Measurements from ENCODE around the gene PGAP3.
A peak's percentile ranks its signal among the peaks of the same experiment; 100 is the strongest.

The PGAP3 gene

GRCh38 chr17:39735882-39736281 lies 48.0 kb upstream of the PGAP3 start:
- no peak overlapping the region for H2BK12ac ChIP-seq (ENCODE audit: low read length in 2 of 2)
- peaks cover 0 to 2% of the 10 kb centered on the region in 2 experiments for H3K27me3 ChIP-seq (ENCODE audit: control insufficient read depth in 1 of 2, insufficient read depth in 1 of 2, low read length in 2 of 2)
- no peak overlapping the region for H3K4ac ChIP-seq (ENCODE audit: low read depth in 1 of 2, low read length in 2 of 2)
- no peak overlapping the region for H2AFZ ChIP-seq (ENCODE audit: low read depth, low read length)
- 72% methylated on average over 2 of the region's 2 CpGs for WGBS
- H2BK15ac ChIP-seq (ENCODE audit: low read depth, poor library complexity, severe bottlenecking) = no peak overlapping the region
- no peak for DNase-seq
- no peak overlapping the region for H2AK5ac ChIP-seq (ENCODE audit: low read length, severe bottlenecking)
- H3K9me3 ChIP-seq (ENCODE audit: control insufficient read depth, low read length) = no peaks in the 10 kb centered on the region
- H3K4me3 ChIP-seq (ENCODE audit: insufficient read depth in 1 of 2, low read depth in 1 of 2, low read length in 2 of 2) = no peak overlapping the region
- no peak overlapping the region for H3K23ac ChIP-seq (ENCODE audit: low read length in 2 of 2)
- no peak overlapping the region for H3K14ac ChIP-seq (ENCODE audit: low read length in 2 of 2)
- no peak overlapping the region for H3K27ac ChIP-seq (ENCODE audit: low read length, poor library complexity, severe bottlenecking)
- no peaks in the 10 kb centered on the region for H3K36me3 ChIP-seq (ENCODE audit: control insufficient read depth in 1 of 2, insufficient read depth in 2 of 2, low read depth in 1 of 2, low read length in 2 of 2)
- no peak overlapping the region for H3K9ac ChIP-seq (ENCODE audit: low read length)
- H3K4me2 ChIP-seq (ENCODE audit: low read length, poor library complexity, severe bottlenecking) = no peak overlapping the region
- no peak overlapping the region for H2BK120ac ChIP-seq (ENCODE audit: low read depth, low read length)
- H3K79me1 ChIP-seq (replicated peaks; ENCODE audit: low read length, poor library complexity, severe bottlenecking) = peaks cover 8% of the 10 kb centered on the region
- H3K18ac ChIP-seq (ENCODE audit: low read depth in 1 of 2, low read length in 2 of 2) = no peak overlapping the region
- no peak overlapping the region for H4K91ac ChIP-seq (ENCODE audit: low read length)
- H4K8ac ChIP-seq (ENCODE audit: low read length) = no peak overlapping the region
- peaks cover 25% of the 10 kb centered on the region for H3K4me1 ChIP-seq (ENCODE audit: control insufficient read depth, insufficient read depth, low read depth, low read length)
- no peak overlapping the region for H2BK5ac ChIP-seq (ENCODE audit: low read depth, low read length, poor library complexity, severe bottlenecking)

GRCh38 chr17:39732586-39732985 lies 44.7 kb upstream of the PGAP3 start:
- DNase-seq = no peak
- H2BK120ac ChIP-seq (ENCODE audit: low read depth, low read length) = no peak overlapping the region
- H2BK12ac ChIP-seq (ENCODE audit: low read length in 2 of 2) = no peak overlapping the region
- H3K9ac ChIP-seq (ENCODE audit: low read length) = no peak overlapping the region
- H3K23ac ChIP-seq (ENCODE audit: low read length in 2 of 2) = no peak overlapping the region
- no peak overlapping the region for H2BK5ac ChIP-seq (ENCODE audit: low read depth, low read length, poor library complexity, severe bottlenecking)
- H3K9me3 ChIP-seq (ENCODE audit: control insufficient read depth, low read length) = no peaks in the 10 kb centered on the region
- whole genome bisulfite sequencing = 95% methylated on average over 3 of the region's 3 CpGs
- no peak overlapping the region for H3K14ac ChIP-seq (ENCODE audit: low read length in 2 of 2)
- H3K4me3 ChIP-seq (ENCODE audit: insufficient read depth in 1 of 2, low read depth in 1 of 2, low read length in 2 of 2) = no peak overlapping the region
- no peak overlapping the region for H2AFZ ChIP-seq (ENCODE audit: low read depth, low read length)
- H3K4me1 ChIP-seq (ENCODE audit: control insufficient read depth, insufficient read depth, low read depth, low read length) = peaks cover 12% of the 10 kb centered on the region
- H4K8ac ChIP-seq (ENCODE audit: low read length) = no peak overlapping the region
- H3K18ac ChIP-seq (ENCODE audit: low read depth in 1 of 2, low read length in 2 of 2) = no peak overlapping the region
- no peak overlapping the region for H2AK5ac ChIP-seq (ENCODE audit: low read length, severe bottlenecking)
- H2BK15ac ChIP-seq (ENCODE audit: low read depth, poor library complexity, severe bottlenecking) = no peak overlapping the region
- H3K4me2 ChIP-seq (ENCODE audit: low read length, poor library complexity, severe bottlenecking) = no peak overlapping the region
- H3K27ac ChIP-seq (ENCODE audit: low read length, poor library complexity, severe bottlenecking) = no peak overlapping the region
- no peaks in the 10 kb centered on the region for H3K27me3 ChIP-seq (ENCODE audit: control insufficient read depth in 1 of 2, insufficient read depth in 1 of 2, low read length in 2 of 2)
- peaks cover 12% of the 10 kb centered on the region for H3K79me1 ChIP-seq (replicated peaks; ENCODE audit: low read length, poor library complexity, severe bottlenecking)
- no peak overlapping the region for H4K91ac ChIP-seq (ENCODE audit: low read length)
- H3K36me3 ChIP-seq (ENCODE audit: control insufficient read depth in 1 of 2, insufficient read depth in 2 of 2, low read depth in 1 of 2, low read length in 2 of 2) = peaks cover 17 to 20% of the 10 kb centered on the region in 2 experiments
- H3K4ac ChIP-seq (ENCODE audit: low read depth in 1 of 2, low read length in 2 of 2) = no peak overlapping the region

DNA sequence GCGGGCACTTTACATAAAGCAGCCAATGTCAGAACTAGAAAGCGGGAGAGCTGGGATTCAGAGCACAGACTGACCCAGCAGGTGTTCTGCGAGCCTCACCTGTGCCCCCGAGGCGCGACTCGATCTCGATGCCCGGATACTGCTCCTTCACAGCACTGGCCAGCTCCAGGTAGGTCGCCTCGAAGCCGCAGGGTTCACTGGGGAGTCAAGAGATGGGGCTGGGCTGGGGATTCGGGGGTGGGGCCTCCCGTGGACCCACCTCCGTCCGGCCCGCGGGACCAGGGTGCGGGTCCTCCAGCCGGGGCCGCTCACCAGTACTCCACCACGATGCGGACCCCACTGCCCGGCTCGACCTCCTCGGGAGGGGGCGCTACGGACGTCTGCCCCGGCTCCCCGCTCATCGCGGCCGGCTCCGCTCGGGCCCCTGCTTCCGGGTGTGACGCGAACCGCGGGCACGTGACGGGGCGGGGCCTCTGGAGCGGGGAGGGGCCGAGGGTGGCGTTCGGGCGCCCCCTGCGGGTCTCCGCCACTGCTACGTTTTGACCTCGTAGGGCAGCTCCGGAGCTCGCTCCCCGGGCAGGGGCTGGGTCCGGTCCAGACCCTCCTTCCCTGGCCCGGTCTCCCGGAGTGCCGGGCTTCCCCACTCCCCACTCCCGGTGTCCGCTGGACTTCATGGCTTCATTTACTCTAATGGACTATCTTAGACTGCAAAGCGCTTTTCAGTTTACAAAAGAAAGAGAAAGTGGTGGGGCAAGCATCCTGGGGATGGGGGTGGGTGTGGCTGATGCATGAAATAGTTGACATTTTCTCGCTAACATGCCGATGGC lies 42.5 kb upstream of the PGAP3 start, which contains the start of gene MIEN1:
MIEN1 (minus strand) TSS at position 438 of the 827 bp plus-strand sequence; CDS start at position 401, 37 bp downstream.
- Histone ChIP-seq H3K79me1 (replicated peaks; ENCODE audit: low read length, poor library complexity, severe bottlenecking) (peaks cover 16% of the 10 kb centered on the region), H3K9me3 (ENCODE audit: control insufficient read depth, low read length) (no peaks in the 10 kb centered on the region), H3K18ac (ENCODE audit: low read depth in 1 of 2, low read length in 2 of 2) (peak within 1 kb of the TSS; percentile 94 to 95), H3K4me3 (ENCODE audit: insufficient read depth in 1 of 2, low read depth in 1 of 2, low read length in 2 of 2) (peak within 1 kb of the TSS; percentile 79 to 95), H3K14ac (ENCODE audit: low read length in 2 of 2) (peak within 1 kb of the TSS in 1 of 2 experiments; percentile 46), H3K9ac (ENCODE audit: low read length) (peak within 1 kb of the TSS; percentile 91), H3K36me3 (ENCODE audit: control insufficient read depth in 1 of 2, insufficient read depth in 2 of 2, low read depth in 1 of 2, low read length in 2 of 2) (peaks cover 32 to 36% of the 10 kb centered on the region in 2 experiments), H3K4me1 (ENCODE audit: control insufficient read depth, insufficient read depth, low read depth, low read length) (peaks cover 11% of the 10 kb centered on the region), H4K91ac (ENCODE audit: low read length) (peak within 1 kb of the TSS; percentile 96), H2AK5ac (ENCODE audit: low read length, severe bottlenecking) (peak within 1 kb of the TSS; percentile 20), H3K27ac (ENCODE audit: low read length, poor library complexity, severe bottlenecking) (no peak within 1 kb of the TSS), H3K27me3 (ENCODE audit: control insufficient read depth in 1 of 2, insufficient read depth in 1 of 2, low read length in 2 of 2) (no peaks in the 10 kb centered on the region), H2AFZ (ENCODE audit: low read depth, low read length) (peak within 1 kb of the TSS; percentile 84), H2BK120ac (ENCODE audit: low read depth, low read length) (no peak within 1 kb of the TSS), H2BK5ac (ENCODE audit: low read depth, low read length, poor library complexity, severe bottlenecking) (peak within 1 kb of the TSS; percentile 66), H4K8ac (ENCODE audit: low read length) (peak within 1 kb of the TSS; percentile 30), H3K23ac (ENCODE audit: low read length in 2 of 2) (no peak within 1 kb of the TSS), H3K4ac (ENCODE audit: low read depth in 1 of 2, low read length in 2 of 2) (peak within 1 kb of the TSS in 1 of 2 experiments; percentile 66), H2BK12ac (ENCODE audit: low read length in 2 of 2) (peak within 1 kb of the TSS in 1 of 2 experiments; percentile 57), H2BK15ac (ENCODE audit: low read depth, poor library complexity, severe bottlenecking) (peak within 1 kb of the TSS; percentile 96), H3K4me2 (ENCODE audit: low read length, poor library complexity, severe bottlenecking) (peak within 1 kb of the TSS; percentile 89)
- 2% methylated on average over 53 of the region's 65 CpGs for WGBS
- peak; percentile 82 for DNase-seq

- H3K23ac ChIP-seq (ENCODE audit: low read length in 2 of 2) = no peak overlapping the region
- 81% methylated on average over 5 of the region's 6 CpGs for WGBS
- H3K14ac ChIP-seq (ENCODE audit: low read length in 2 of 2) = peak overlapping the region in 1 of 2 experiments; percentile 46
- H3K27ac ChIP-seq (ENCODE audit: low read length, poor library complexity, severe bottlenecking) = no peak overlapping the region
- H3K79me1 ChIP-seq (replicated peaks; ENCODE audit: low read length, poor library complexity, severe bottlenecking) = peaks cover 20% of the 10 kb centered on the region
- H3K18ac ChIP-seq (ENCODE audit: low read depth in 1 of 2, low read length in 2 of 2) = no peak overlapping the region
- no peak overlapping the region for H2BK120ac ChIP-seq (ENCODE audit: low read depth, low read length)
- peak overlapping the region; percentile 91 for H3K9ac ChIP-seq (ENCODE audit: low read length)
- H3K4me1 ChIP-seq (ENCODE audit: control insufficient read depth, insufficient read depth, low read depth, low read length) = peaks cover 11% of the 10 kb centered on the region
- peak overlapping the region in 1 of 2 experiments; percentile 95 for H3K4me3 ChIP-seq (ENCODE audit: insufficient read depth in 1 of 2, low read depth in 1 of 2, low read length in 2 of 2)
- no peak overlapping the region for H2BK12ac ChIP-seq (ENCODE audit: low read length in 2 of 2)
- no peak overlapping the region for H2BK15ac ChIP-seq (ENCODE audit: low read depth, poor library complexity, severe bottlenecking)
- no peaks in the 10 kb centered on the region for H3K9me3 ChIP-seq (ENCODE audit: control insufficient read depth, low read length)
- H2BK5ac ChIP-seq (ENCODE audit: low read depth, low read length, poor library complexity, severe bottlenecking) = no peak overlapping the region
- peaks cover 41 to 46% of the 10 kb centered on the region in 2 experiments for H3K36me3 ChIP-seq (ENCODE audit: control insufficient read depth in 1 of 2, insufficient read depth in 2 of 2, low read depth in 1 of 2, low read length in 2 of 2)
- no peak overlapping the region for H4K91ac ChIP-seq (ENCODE audit: low read length)
- no peak for DNase-seq
- no peak overlapping the region for H4K8ac ChIP-seq (ENCODE audit: low read length)
- H2AFZ ChIP-seq (ENCODE audit: low read depth, low read length) = no peak overlapping the region
- no peaks in the 10 kb centered on the region for H3K27me3 ChIP-seq (ENCODE audit: control insufficient read depth in 1 of 2, insufficient read depth in 1 of 2, low read length in 2 of 2)
- H3K4me2 ChIP-seq (ENCODE audit: low read length, poor library complexity, severe bottlenecking) = peak overlapping the region; percentile 58
- H2AK5ac ChIP-seq (ENCODE audit: low read length, severe bottlenecking) = peak overlapping the region; percentile 20
- H3K4ac ChIP-seq (ENCODE audit: low read depth in 1 of 2, low read length in 2 of 2) = no peak overlapping the region
These were observed 41.5 kb upstream of the PGAP3 start for GRCh38 chr17:39729280-39729851.

Data from mesenchymal stem cell (in vitro differentiated cells and primary cell).